Measurements from ENCODE around the gene AUTS2.
"Not testable (repeated sequence)": the region's sequence is repeated elsewhere in the genome, so short reads cannot be mapped to it uniquely, and the experiment has no call there.

The AUTS2 gene

GRCh38 chr7:70632400-70632799 is 1034.1 kb downstream of the AUTS2 start:
- DNase-seq (ENCODE audit: low read depth in 4 of 4, low spot score in 1 of 4), result no peak

GRCh38 chr7:70634071-70634470 is 1035.8 kb downstream of the AUTS2 start:
- DNase-seq (ENCODE audit: low read depth in 4 of 4, low spot score in 1 of 4), result no peak

GRCh38 chr7:70634610-70635068 is 1036.4 kb downstream of the AUTS2 start:
- DNase-seq (ENCODE audit: low read depth in 4 of 4, low spot score in 1 of 4), result no peak

- no peak for DNase-seq (ENCODE audit: low read depth in 4 of 4, low spot score in 1 of 4)
These were observed 1037.4 kb downstream of the AUTS2 start for GRCh38 chr7:70635633-70636032.

- no peak for DNase-seq (ENCODE audit: low read depth in 4 of 4, low spot score in 1 of 4)
These were observed 1037.9 kb downstream of the AUTS2 start for GRCh38 chr7:70636169-70636568.

GRCh38 chr7:70637726-70638125 is 1039.5 kb downstream of the AUTS2 start:
- DNase-seq (ENCODE audit: low read depth in 4 of 4, low spot score in 1 of 4), result no peak

GRCh38 chr7:70638158-70639107 is 1040.2 kb downstream of the AUTS2 start:
- DNase-seq (ENCODE audit: low read depth in 4 of 4, low spot score in 1 of 4), result no peak

- DNase-seq (ENCODE audit: low read depth in 4 of 4, low spot score in 1 of 4), result no peak
These were observed 1042.1 kb downstream of the AUTS2 start for GRCh38 chr7:70640266-70640833.

GRCh38 chr7:70641882-70642281 is 1043.6 kb downstream of the AUTS2 start:
- no peak for DNase-seq (ENCODE audit: low read depth in 4 of 4, low spot score in 1 of 4)

GRCh38 chr7:70645279-70645678 is 1047.0 kb downstream of the AUTS2 start:
- DNase-seq (ENCODE audit: low read depth in 4 of 4, low spot score in 1 of 4), result no peak

- DNase-seq (ENCODE audit: low read depth in 4 of 4, low spot score in 1 of 4), result no peak
These were observed 1047.6 kb downstream of the AUTS2 start for GRCh38 chr7:70645876-70646351.

- no peak for DNase-seq (ENCODE audit: low read depth in 4 of 4, low spot score in 1 of 4)
These were observed 1048.4 kb downstream of the AUTS2 start for GRCh38 chr7:70646536-70647248.

- peak; percentile 7 to 61 (median 34) for DNase-seq (ENCODE audit: low read depth in 4 of 4, low spot score in 1 of 4)
These were observed 1049.7 kb downstream of the AUTS2 start for GRCh38 chr7:70647801-70648498.

GRCh38 chr7:70648499-70648861 is 1050.2 kb downstream of the AUTS2 start:
- DNase-seq (ENCODE audit: low read depth in 4 of 4, low spot score in 1 of 4), result not testable (repeated sequence)

- DNase-seq (ENCODE audit: low read depth in 4 of 4, low spot score in 1 of 4), result no peak
These were observed 1051.0 kb downstream of the AUTS2 start for GRCh38 chr7:70649323-70649722.

- no peak for DNase-seq (ENCODE audit: low read depth in 4 of 4, low spot score in 1 of 4)
These were observed 1055.9 kb downstream of the AUTS2 start for GRCh38 chr7:70654146-70654545.

- no peak for DNase-seq (ENCODE audit: low read depth in 4 of 4, low spot score in 1 of 4)
These were observed 1056.7 kb downstream of the AUTS2 start for GRCh38 chr7:70654979-70655378.

GRCh38 chr7:70655694-70656093 is 1057.4 kb downstream of the AUTS2 start:
- no peak for DNase-seq (ENCODE audit: low read depth in 4 of 4, low spot score in 1 of 4)

- no peak for DNase-seq (ENCODE audit: low read depth in 4 of 4, low spot score in 1 of 4)
These were observed 1059.3 kb downstream of the AUTS2 start for GRCh38 chr7:70657571-70657970.

- no peak for DNase-seq (ENCODE audit: low read depth in 4 of 4, low spot score in 1 of 4)
These were observed 1059.8 kb downstream of the AUTS2 start for GRCh38 chr7:70657989-70658632.

- DNase-seq (ENCODE audit: low read depth in 4 of 4, low spot score in 1 of 4), result no peak
These were observed 1061.0 kb downstream of the AUTS2 start for GRCh38 chr7:70659263-70659662.
